Stimulated activated CD4-positive, alpha-beta T cell treated with anti-CD3 and anti-CD28 coated beads, TNF-alpha, amount 100 ng/mL, for 24 hours (primary cell): ENCODE results near the gene TCEAL3.
"Not testable (repeated sequence)": the region's sequence is repeated elsewhere in the genome, so short reads cannot be mapped to it uniquely, and the experiment has no call there.

Experiments used
- DNase-seq, 3 experiments: peaks; one replicate each; pipeline ENCODE4 v3.0.0-alpha.2; 2020; ENCODE audit warnings: low read depth in 3 of 3

Gene TCEAL3

GRCh38 chrX:103626855-103627254, 19.1 kb downstream of the TCEAL3 start:
- no peak for DNase-seq

- DNase-seq: peak in 1 of 3 experiments; percentile 19
Observed at GRCh38 chrX:103628386-103629317, 20.9 kb downstream of the TCEAL3 start, which contains the start of gene TCEAL1. Gene TCEAL1 (plus strand): TSS chrX:103628975. CDS start chrX:103629917, 942 bp downstream.

GRCh38 chrX:103629318-103630170, 21.8 kb downstream of the TCEAL3 start:
- peak in 1 of 3 experiments; percentile 14 for DNase-seq

- DNase-seq: no peak
Observed at GRCh38 chrX:103630171-103630511, 22.4 kb downstream of the TCEAL3 start.

- DNase-seq: no peak
Observed at GRCh38 chrX:103631145-103631544, 23.4 kb downstream of the TCEAL3 start.

GRCh38 chrX:103635436-103635835, 27.7 kb downstream of the TCEAL3 start:
- no peak for DNase-seq

GRCh38 chrX:103637604-103638338, 30.0 kb downstream of the TCEAL3 start:
- DNase-seq: no peak

GRCh38 chrX:103638479-103639346, 30.9 kb downstream of the TCEAL3 start:
- not testable (repeated sequence) for DNase-seq

GRCh38 chrX:103640401-103641155, 32.8 kb downstream of the TCEAL3 start:
- DNase-seq: no peak

GRCh38 chrX:103644125-103644524, 36.4 kb downstream of the TCEAL3 start:
- DNase-seq: no peak

- DNase-seq: no peak
Observed at GRCh38 chrX:103647630-103648029, 39.9 kb downstream of the TCEAL3 start.

- no peak for DNase-seq
Observed at GRCh38 chrX:103651151-103651773, 43.5 kb downstream of the TCEAL3 start.

GRCh38 chrX:103655230-103656000, 47.7 kb downstream of the TCEAL3 start:
- not testable (repeated sequence) for DNase-seq

- DNase-seq: no peak
Observed at GRCh38 chrX:103656617-103657016, 48.9 kb downstream of the TCEAL3 start.

GRCh38 chrX:103657066-103657465, 49.3 kb downstream of the TCEAL3 start:
- DNase-seq: not testable (repeated sequence)

GRCh38 chrX:103658681-103659433, 51.1 kb downstream of the TCEAL3 start:
- DNase-seq: no peak

GRCh38 chrX:103659460-103659859, 51.7 kb downstream of the TCEAL3 start:
- not testable (repeated sequence) for DNase-seq
